WTC11 (cell line): ENCODE measurements around the gene KRT6B. TPM values are rescaled to one million over a fixed set of nuclear protein-coding genes. Genes with fewer than 3 reads are reported as not detected.

Source experiments
- ATAC-seq: fragments of 200-7000 bp; cut with Tn5 transposase; 2 replicates; pipeline ENCODE4 v1.10.0; 2021; ENCODE audit warnings: mild to moderate bottlenecking, moderate library complexity
- CTCF ChIA-PET: fragments of 300-600 bp; sonication (Branson Sonifier 250); formaldehyde crosslinking; loops from one replicate; lab custom pipeline; 2021; ENCODE audit warnings: antibody characterized with exemption; lab: Charles Lee
- POLR2A ChIA-PET: fragments of 350-600 bp; sonication (Branson Sonifier 250); formaldehyde crosslinking; loops from one replicate; lab custom pipeline; 2021; ENCODE audit warnings: antibody characterized with exemption; lab: Charles Lee
- DNase-seq: peaks from one replicate; pipeline ENCODE4 v3.0.0; 2021; ENCODE audit warnings: low spot score
- H3K27ac Mint-ChIP-seq: 2 replicates; pipeline ENCODE4 v1.8.0; 2021; ENCODE audit warnings: mixed read lengths
- H3K27me3 Mint-ChIP-seq: 2 replicates; pipeline ENCODE4 v1.8.0; 2021; ENCODE audit warnings: low read depth, mild to moderate bottlenecking, moderate library complexity, mixed read lengths
- H3K36me3 Mint-ChIP-seq: 2 replicates; pipeline ENCODE4 v1.8.0; 2021; ENCODE audit warnings: mixed read lengths
- H3K4me1 Mint-ChIP-seq: 2 replicates; pipeline ENCODE4 v1.8.0; 2022; ENCODE audit warnings: mixed read lengths
- H3K4me3 Mint-ChIP-seq: 2 replicates; pipeline ENCODE4 v1.8.0; 2021; ENCODE audit warnings: mild to moderate bottlenecking, moderate library complexity, mixed read lengths
- H3K9me3 Mint-ChIP-seq: 2 replicates; pipeline ENCODE4 v1.8.0; 2021; ENCODE audit warnings: mixed read lengths
- AFF4 ChIP-seq: sonication (generic); formaldehyde crosslinking; IDR thresholded peaks from 2 replicates; pipeline ENCODE4 v1.8.1; 2023; ENCODE audit warnings: mild to moderate bottlenecking, missing genetic modification reagents, borderline replicate concordance
- ATF3 ChIP-seq: sonication (generic); formaldehyde crosslinking; conservative IDR thresholded peaks from 2 replicates; pipeline ENCODE4 v1.8.1; 2022; ENCODE audit warnings: mild to moderate bottlenecking, missing genetic modification reagents
- CREM ChIP-seq: sonication (generic); formaldehyde crosslinking; IDR thresholded peaks from 2 replicates; pipeline ENCODE4 v1.8.1; 2022; ENCODE audit warnings: mild to moderate bottlenecking, missing genetic modification reagents, moderate library complexity
- FOXP1 ChIP-seq: sonication (generic); formaldehyde crosslinking; IDR thresholded peaks from 2 replicates; pipeline ENCODE4 v1.8.0; 2022; ENCODE audit warnings: missing genetic modification reagents, mild to moderate bottlenecking, moderate library complexity, borderline replicate concordance
- GTF2I ChIP-seq: fragments of 250-450 bp; sonication (Bioruptor Pico); conservative IDR thresholded peaks from 2 replicates; pipeline ENCODE4 v1.4.0; 2021; ENCODE audit warnings: mild to moderate bottlenecking
- IRF1 ChIP-seq: sonication (generic); formaldehyde crosslinking; IDR thresholded peaks from 2 replicates; pipeline ENCODE4 v1.8.0; 2023; ENCODE audit warnings: missing genetic modification reagents
- MLX ChIP-seq: sonication (generic); formaldehyde crosslinking; IDR thresholded peaks from 2 replicates; pipeline ENCODE4 v1.8.1; 2023; ENCODE audit warnings: mild to moderate bottlenecking, missing genetic modification reagents, moderate library complexity
- NR2C2 ChIP-seq: sonication (generic); formaldehyde crosslinking; IDR thresholded peaks from 2 replicates; pipeline ENCODE4 v1.8.0; 2022; ENCODE audit warnings: mild to moderate bottlenecking, missing genetic modification reagents
- RORB ChIP-seq: fragments of 250-450 bp; sonication (Bioruptor Pico); IDR thresholded peaks from 2 replicates; pipeline ENCODE4 v1.9.0; 2021; ENCODE audit warnings: mild to moderate bottlenecking
- SOX15 ChIP-seq: fragments of 250-450 bp; sonication (Bioruptor Pico); IDR thresholded peaks from 2 replicates; pipeline ENCODE4 v1.9.0; 2021; ENCODE audit warnings: mild to moderate bottlenecking
- TP53 ChIP-seq: sonication (generic); formaldehyde crosslinking; IDR thresholded peaks from 2 replicates; pipeline ENCODE4 v1.8.1; 2023; ENCODE audit warnings: mild to moderate bottlenecking, missing genetic modification reagents
- USF1 ChIP-seq: sonication (generic); formaldehyde crosslinking; IDR thresholded peaks from 2 replicates; pipeline ENCODE4 v1.8.0; 2022; ENCODE audit warnings: mild to moderate bottlenecking, missing genetic modification reagents
- ZBTB21 ChIP-seq: sonication (generic); formaldehyde crosslinking; IDR thresholded peaks from 2 replicates; pipeline ENCODE4 v1.8.1; 2023; ENCODE audit warnings: mild to moderate bottlenecking, missing genetic modification reagents, borderline replicate concordance
- ZNF232 ChIP-seq: sonication (generic); formaldehyde crosslinking; IDR thresholded peaks from 2 replicates; pipeline ENCODE4 v1.8.0; 2022; ENCODE audit warnings: mild to moderate bottlenecking, missing genetic modification reagents
- ZNF263 ChIP-seq: sonication (generic); formaldehyde crosslinking; IDR thresholded peaks from 2 replicates; pipeline ENCODE4 v1.8.1; 2022; ENCODE audit warnings: low read depth, mild to moderate bottlenecking, moderate library complexity, missing genetic modification reagents
- ZNF423 ChIP-seq: fragments of 250-450 bp; sonication (Bioruptor Pico); IDR thresholded peaks from 2 replicates; pipeline ENCODE4 v2.1.2; 2022; ENCODE audit warnings: mild to moderate bottlenecking, moderate library complexity
- ZNF512 ChIP-seq: sonication (generic); formaldehyde crosslinking; IDR thresholded peaks from 2 replicates; pipeline ENCODE4 v1.8.1; 2022; ENCODE audit warnings: missing genetic modification reagents, borderline replicate concordance
- total RNA-seq: library from RNA; stranded (reverse); gene quantifications from 3 replicates; pipeline ENCODE4 v1.2.3, GENCODE V29; 2021
- TF ChIP-seq, protein P1 (sequence below): sonication (generic); formaldehyde crosslinking; IDR thresholded peaks from 2 replicates; pipeline ENCODE4 v1.8.1; 2023; ENCODE audit warnings: mild to moderate bottlenecking, missing genetic modification reagents
- TF ChIP-seq, protein P2 (sequence below): sonication (generic); formaldehyde crosslinking; IDR thresholded peaks from 2 replicates; pipeline ENCODE4 v1.8.1; 2022; ENCODE audit warnings: mild to moderate bottlenecking, moderate library complexity, missing genetic modification reagents

The KRT6B gene
- total RNA-seq, 1 experiment from 2014 or later = not detected

GRCh38 chr12:52416795-52417194, 35.2 kb downstream of the KRT6B start:
- DNase-seq = no peak
- H3K4me3 Mint-ChIP-seq = no peak overlapping the region
- no peaks in the 10 kb centered on the region; the same call in 1 of the 2 replicates for H3K27me3 Mint-ChIP-seq

GRCh38 chr12:52415870-52416750, 35.8 kb downstream of the KRT6B start:
- Mint-ChIP-seq H3K36me3 (peaks cover 1% of the 10 kb centered on the region; the same call in 1 of the 2 replicates), H3K4me3 (no peak overlapping the region), H3K9me3 (peaks cover 3% of the 10 kb centered on the region; the same call in 1 of the 2 replicates), H3K4me1 (peaks cover 9% of the 10 kb centered on the region), H3K27me3 (no peaks in the 10 kb centered on the region), H3K27ac (no peak overlapping the region)
- no peak for ATAC-seq
- POLR2A ChIA-PET = no interaction called here
- CTCF ChIA-PET = interaction anchor here (5.4 kb wide), 1 partner anchor 21 kb away, joined by 35 read pairs; no protein-coding TSS in a partner anchor
- DNase-seq = no peak
- TF ChIP-seq USF1 (CRISPR knock-in tag) = no peak
- no peak for TF ChIP-seq CREM (CRISPR knock-in tag)
- TF ChIP-seq IRF1 (CRISPR knock-in tag) = no peak
- TF ChIP-seq, protein P1, sequence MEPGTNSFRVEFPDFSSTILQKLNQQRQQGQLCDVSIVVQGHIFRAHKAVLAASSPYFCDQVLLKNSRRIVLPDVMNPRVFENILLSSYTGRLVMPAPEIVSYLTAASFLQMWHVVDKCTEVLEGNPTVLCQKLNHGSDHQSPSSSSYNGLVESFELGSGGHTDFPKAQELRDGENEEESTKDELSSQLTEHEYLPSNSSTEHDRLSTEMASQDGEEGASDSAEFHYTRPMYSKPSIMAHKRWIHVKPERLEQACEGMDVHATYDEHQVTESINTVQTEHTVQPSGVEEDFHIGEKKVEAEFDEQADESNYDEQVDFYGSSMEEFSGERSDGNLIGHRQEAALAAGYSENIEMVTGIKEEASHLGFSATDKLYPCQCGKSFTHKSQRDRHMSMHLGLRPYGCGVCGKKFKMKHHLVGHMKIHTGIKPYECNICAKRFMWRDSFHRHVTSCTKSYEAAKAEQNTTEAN (CRISPR knock-in tag) = no peak
- no peak for TF ChIP-seq NR2C2 (CRISPR knock-in tag)
- TF ChIP-seq ZNF512 (CRISPR knock-in tag) = no peak
- TF ChIP-seq, protein P2, sequence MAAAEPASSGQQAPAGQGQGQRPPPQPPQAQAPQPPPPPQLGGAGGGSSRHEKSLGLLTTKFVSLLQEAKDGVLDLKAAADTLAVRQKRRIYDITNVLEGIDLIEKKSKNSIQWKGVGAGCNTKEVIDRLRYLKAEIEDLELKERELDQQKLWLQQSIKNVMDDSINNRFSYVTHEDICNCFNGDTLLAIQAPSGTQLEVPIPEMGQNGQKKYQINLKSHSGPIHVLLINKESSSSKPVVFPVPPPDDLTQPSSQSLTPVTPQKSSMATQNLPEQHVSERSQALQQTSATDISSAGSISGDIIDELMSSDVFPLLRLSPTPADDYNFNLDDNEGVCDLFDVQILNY (CRISPR knock-in tag) = no peak
- no peak for TF ChIP-seq GTF2I (CRISPR knock-in tag)
- TF ChIP-seq ZNF232 (CRISPR knock-in tag) = no peak
- TF ChIP-seq FOXP1 (CRISPR knock-in tag) = no peak
- TF ChIP-seq ATF3 (CRISPR knock-in tag) = no peak

More at GRCh38 chr12:52416795-52417194, 35.2 kb downstream of the KRT6B start:
- Mint-ChIP-seq H3K27ac (no peak overlapping the region), H3K36me3 (no peaks in the 10 kb centered on the region)
- TF ChIP-seq ZNF232 (CRISPR knock-in tag) (no peak), MLX (CRISPR knock-in tag) (no peak), RORB (CRISPR knock-in tag) (no peak), ZNF263 (CRISPR knock-in tag) (no peak), ZBTB21 (CRISPR knock-in tag) (no peak), SOX15 (CRISPR knock-in tag) (no peak), AFF4 (CRISPR knock-in tag) (no peak), ZNF423 (CRISPR knock-in tag) (no peak), TP53 (CRISPR knock-in tag) (no peak)
- TF ChIP-seq, protein P2 (CRISPR knock-in tag) = no peak
- TF ChIP-seq, all 79 proteins: peak for 0
- ChIA-PET CTCF (interaction anchor here (5.4 kb wide), 1 partner anchor 22 kb away, joined by 35 read pairs; no protein-coding TSS in a partner anchor), POLR2A (no interaction called here)
- ATAC-seq = no peak
- H3K4me1 Mint-ChIP-seq = peaks cover 9% of the 10 kb centered on the region
- no peaks in the 10 kb centered on the region for H3K9me3 Mint-ChIP-seq
